ENCODE measurements around the gene HGFAC.

HGFAC gene

GRCh38 chr4:3411676-3412075, 30.1 kb upstream of the HGFAC start:
- DNase-seq = no peak

GRCh38 chr4:3412257-3413020, 29.3 kb upstream of the HGFAC start:
- no peak for DNase-seq

GRCh38 chr4:3413217-3413671, 28.5 kb upstream of the HGFAC start:
- no peak for DNase-seq

GRCh38 chr4:3413675-3414420, 27.9 kb upstream of the HGFAC start:
- no peak for DNase-seq

GRCh38 chr4:3414421-3415279, 27.1 kb upstream of the HGFAC start:
- DNase-seq = no peak

GRCh38 chr4:3415471-3416141, 26.2 kb upstream of the HGFAC start:
- no peak for DNase-seq

- no peak for DNase-seq
These were observed 25.5 kb upstream of the HGFAC start for GRCh38 chr4:3416270-3416669.

- DNase-seq = no peak
These were observed 24.9 kb upstream of the HGFAC start for GRCh38 chr4:3416821-3417221.

GRCh38 chr4:3417448-3417847, 24.3 kb upstream of the HGFAC start:
- DNase-seq = no peak

GRCh38 chr4:3418029-3418762, 23.6 kb upstream of the HGFAC start:
- no peak for DNase-seq

- DNase-seq = no peak
These were observed 21.7 kb upstream of the HGFAC start for GRCh38 chr4:3419836-3420605.

GRCh38 chr4:3420606-3420955, 21.2 kb upstream of the HGFAC start:
- DNase-seq = no peak

GRCh38 chr4:3420956-3421355, 20.8 kb upstream of the HGFAC start:
- no peak for DNase-seq

GRCh38 chr4:3421470-3421869, 20.3 kb upstream of the HGFAC start:
- no peak for DNase-seq

- no peak for DNase-seq
These were observed 19.4 kb upstream of the HGFAC start for GRCh38 chr4:3422241-3422801.

GRCh38 chr4:3422808-3423297, 18.9 kb upstream of the HGFAC start:
- no peak for DNase-seq

GRCh38 chr4:3423406-3423805, 18.4 kb upstream of the HGFAC start:
- no peak for DNase-seq

- DNase-seq = no peak
These were observed 17.8 kb upstream of the HGFAC start for GRCh38 chr4:3423952-3424351.

- no peak for DNase-seq
These were observed 17.2 kb upstream of the HGFAC start for GRCh38 chr4:3424522-3425095.

- DNase-seq = peak; percentile 75
These were observed 15.2 kb upstream of the HGFAC start for GRCh38 chr4:3426465-3427133.
